Dedifferentiated amniotic fluid mesenchymal stem cell (primary cell): ENCODE data around the gene SLC14A1.

Experiments used
- DNase-seq: peaks from one replicate; pipeline ENCODE4 v3.0.0-alpha.2; 2016; ENCODE audit errors: extremely low spot score

SLC14A1 gene

DNA sequence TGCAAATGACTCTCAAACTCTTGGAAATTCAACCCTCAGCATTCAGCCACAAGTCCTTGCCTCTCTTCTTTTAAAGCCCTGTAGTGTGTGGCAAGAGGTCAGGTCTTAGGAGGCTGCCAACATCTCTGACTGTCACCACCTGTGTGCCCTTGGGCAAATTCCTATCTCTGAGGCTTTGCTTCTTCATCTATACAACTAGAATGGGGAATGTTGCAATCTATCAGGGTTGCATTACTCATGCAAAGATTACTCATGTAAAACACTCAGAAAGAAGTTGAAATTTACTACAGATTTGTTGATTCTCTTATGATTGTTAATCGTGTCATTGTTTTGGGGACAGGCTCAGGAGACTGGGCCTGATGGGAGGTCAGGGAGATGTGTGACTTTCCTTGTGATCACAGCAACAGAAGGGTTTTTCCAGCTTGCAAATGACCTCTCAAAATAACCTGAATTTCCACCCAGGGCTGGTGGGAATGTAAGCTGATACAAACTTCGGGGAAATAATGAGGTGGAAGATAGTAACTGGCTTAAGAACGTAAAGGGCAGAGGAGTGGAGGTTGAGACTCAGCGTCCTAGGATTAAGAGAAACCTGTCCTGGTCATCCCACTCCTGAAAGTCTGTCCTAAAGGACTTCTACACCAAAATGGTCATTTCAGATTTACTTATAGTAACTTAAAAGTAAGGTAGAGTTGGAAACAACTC, 69.4 kb downstream of the SLC14A1 start:
- DNase-seq: peak; percentile 76

DNA sequence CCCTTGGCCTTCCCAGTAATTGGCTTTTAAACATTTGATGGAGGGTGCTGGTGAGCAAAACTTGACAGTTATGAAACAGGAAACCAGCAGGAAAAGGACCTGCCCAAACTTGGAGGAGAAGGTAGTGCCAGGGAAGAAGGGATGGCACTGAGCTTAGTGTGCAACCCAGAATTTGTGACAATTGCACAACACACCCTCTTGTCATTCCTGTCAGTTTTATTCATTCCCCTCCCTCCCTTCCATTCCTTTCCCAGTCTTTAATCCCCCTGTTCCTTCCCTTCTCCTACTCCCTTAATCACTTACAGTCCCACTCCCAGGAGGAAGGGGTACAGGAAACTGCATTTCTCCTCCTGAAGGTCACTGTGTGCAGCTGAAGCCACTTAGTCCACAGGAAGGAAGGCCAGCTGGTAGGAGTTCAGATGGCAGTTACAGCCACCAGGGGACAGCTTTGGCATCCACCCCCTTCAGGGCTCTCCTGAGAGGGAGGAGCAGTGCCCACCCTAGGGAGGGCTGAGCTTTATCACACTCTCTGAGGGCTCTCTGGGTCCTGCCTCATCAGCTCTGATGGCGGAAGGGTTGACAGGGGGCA, 77.5 kb downstream of the SLC14A1 start:
- no peak for DNase-seq
